IPS-18c (cell line): ENCODE measurements around the gene MARS1.
"Not testable (repeated sequence)": the region's sequence is repeated elsewhere in the genome, so short reads cannot be mapped to it uniquely, and the experiment has no call there.

Experiments used
- H3K4me3 ChIP-seq: 2 replicates; pipeline ENCODE4 v1.7.0; 2013; ENCODE audit warnings: low read depth, mild to moderate bottlenecking, low read length, moderate library complexity; ENCODE audit not compliant: insufficient read depth
- H3K9me3 ChIP-seq: one replicate; pipeline ENCODE4 v1.6.1; 2013; ENCODE audit warnings: mild to moderate bottlenecking, low read length, moderate library complexity; ENCODE audit not compliant: control insufficient read depth, insufficient read depth

The MARS1 gene

GRCh38 chr12:57477710-57478681 is 9.9 kb upstream of the MARS1 start:
- Histone ChIP-seq H3K9me3 (no peaks in the 10 kb centered on the region), H3K4me3 (no peak overlapping the region)

DNA sequence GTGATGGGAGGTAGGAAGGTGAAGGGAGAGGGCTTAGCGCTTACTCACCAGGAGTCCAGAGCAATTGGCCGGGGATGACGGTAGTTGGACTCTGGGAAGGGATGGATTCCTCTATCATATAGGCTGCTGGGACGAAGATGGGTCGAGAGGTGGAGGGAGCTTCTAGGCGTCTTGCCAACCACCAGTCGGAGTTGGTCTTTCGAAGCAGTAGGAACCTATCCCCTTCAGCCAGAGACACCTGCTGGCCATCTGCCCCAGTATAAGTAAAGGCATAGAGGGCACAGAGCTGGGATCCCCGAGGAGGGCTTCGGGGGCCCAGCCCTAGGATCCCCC is 8.9 kb upstream of the MARS1 start:
- H3K4me3 ChIP-seq = no peak overlapping the region
- H3K9me3 ChIP-seq = no peaks in the 10 kb centered on the region

DNA sequence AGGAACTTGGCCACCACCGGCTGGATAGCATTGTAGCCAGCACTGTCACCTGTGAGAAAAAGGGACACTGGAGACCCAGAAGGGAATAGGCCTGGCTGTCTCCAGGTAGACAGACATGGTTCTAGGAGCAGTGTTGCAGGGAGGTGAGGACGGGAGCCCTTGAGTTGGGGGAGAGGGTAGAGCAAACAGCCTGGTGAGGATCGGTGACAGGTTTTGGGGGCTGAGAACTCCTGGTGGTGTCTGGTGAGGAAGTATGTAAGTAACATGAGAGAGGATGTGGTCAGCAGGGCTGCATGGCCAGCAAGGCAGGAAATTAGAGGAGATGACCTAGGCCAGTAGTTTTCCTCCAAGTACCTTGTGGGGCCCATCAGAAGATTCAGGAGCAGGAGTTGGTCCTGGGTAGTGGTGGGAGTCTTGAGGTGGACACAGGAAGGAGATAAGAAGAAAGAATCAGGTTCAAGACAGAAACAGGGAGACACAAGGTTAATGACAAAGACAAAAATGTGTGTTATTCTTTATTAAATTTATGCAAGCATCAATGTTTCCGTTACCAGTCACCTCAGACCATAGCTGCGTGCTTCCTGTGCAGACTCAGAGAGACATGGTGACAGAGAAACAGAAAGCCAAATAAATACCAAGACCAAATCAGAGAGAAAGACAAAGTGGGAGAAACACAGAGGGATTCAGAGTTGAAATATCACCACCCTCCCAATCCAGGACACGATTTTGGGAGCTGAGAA is 8.3 kb upstream of the MARS1 start, which contains the start of gene ARHGAP9:
ARHGAP9 (minus strand) TSS at position 491 of the 740 bp plus-strand sequence; CDS start at position 31, 460 bp downstream.
- H3K4me3 ChIP-seq = no peak within 1 kb of the TSS
- no peaks in the 10 kb centered on the region for H3K9me3 ChIP-seq

- H3K4me3 ChIP-seq = no peak overlapping the region
- no peaks in the 10 kb centered on the region for H3K9me3 ChIP-seq
These were observed 6.2 kb upstream of the MARS1 start for GRCh38 chr12:57481671-57482070.

DNA sequence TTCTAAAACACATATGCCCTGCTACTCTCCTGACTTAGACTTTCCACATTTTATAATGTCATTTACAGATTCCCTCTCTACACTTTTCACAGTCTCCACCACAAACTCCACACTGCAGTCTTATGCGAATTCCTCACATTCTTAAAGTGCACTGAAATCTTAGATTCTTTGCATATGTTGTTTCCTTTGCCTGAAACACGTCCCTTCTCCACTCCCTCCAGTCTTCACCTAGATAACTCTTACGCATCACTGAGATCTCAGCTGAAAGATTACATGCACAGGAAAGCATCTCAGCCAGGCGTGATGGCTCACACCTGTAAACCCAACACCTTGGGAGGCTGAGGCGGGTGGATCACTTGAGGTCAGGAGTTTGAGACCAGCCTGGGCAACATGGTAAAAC is 4.4 kb upstream of the MARS1 start:
- Histone ChIP-seq H3K4me3 (no peak overlapping the region), H3K9me3 (no peaks in the 10 kb centered on the region)

DNA sequence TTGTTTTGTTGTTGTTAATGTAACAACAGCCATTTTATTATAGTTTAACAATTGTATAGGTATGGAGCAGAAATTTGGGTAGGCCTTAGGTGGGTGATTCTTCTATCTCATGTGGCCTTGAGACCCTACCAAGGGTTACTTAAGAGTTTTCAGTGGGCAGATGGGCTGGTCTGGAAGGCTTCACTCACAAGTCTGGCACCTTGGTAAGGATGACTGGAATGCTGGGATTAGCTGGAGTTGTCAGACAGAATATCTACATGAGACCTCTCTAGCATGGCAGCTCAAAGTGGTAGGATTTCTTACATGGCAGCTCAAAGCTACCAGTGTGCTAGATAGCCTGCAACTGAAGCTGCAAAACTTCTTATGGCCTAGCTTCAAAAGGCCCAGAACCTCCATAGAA is 2.2 kb upstream of the MARS1 start:
- no peak overlapping the region for H3K4me3 ChIP-seq
- H3K9me3 ChIP-seq = no peaks in the 10 kb centered on the region

DNA sequence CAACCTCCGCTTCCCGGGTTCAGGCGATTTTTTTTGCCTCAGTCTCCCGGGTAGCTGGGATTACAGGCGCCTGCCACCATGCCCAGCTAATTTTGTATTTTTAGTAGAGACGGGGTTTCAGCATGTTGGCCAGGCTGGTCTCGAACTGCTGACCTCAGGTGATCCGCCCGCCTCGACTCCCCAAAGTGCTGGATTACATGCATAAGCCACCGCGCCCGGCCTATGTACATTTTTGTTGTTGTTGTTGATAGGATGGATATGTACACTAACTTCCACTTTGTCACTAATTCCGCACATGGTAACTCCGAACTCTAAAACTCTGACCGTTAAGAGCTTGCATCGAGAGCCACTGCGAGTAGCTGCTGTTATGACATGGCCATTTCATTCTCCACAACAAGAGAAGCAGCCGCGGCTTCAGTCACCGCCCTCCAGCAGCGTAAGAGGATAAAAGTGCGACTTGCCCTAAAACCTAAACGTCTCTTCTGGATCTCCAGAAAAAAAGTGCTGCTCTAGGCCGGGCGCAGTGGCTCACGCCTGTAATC is 742 bp upstream of the MARS1 start:
- H3K9me3 ChIP-seq = no peaks in the 10 kb centered on the region
- H3K4me3 ChIP-seq = no peak overlapping the region

DNA sequence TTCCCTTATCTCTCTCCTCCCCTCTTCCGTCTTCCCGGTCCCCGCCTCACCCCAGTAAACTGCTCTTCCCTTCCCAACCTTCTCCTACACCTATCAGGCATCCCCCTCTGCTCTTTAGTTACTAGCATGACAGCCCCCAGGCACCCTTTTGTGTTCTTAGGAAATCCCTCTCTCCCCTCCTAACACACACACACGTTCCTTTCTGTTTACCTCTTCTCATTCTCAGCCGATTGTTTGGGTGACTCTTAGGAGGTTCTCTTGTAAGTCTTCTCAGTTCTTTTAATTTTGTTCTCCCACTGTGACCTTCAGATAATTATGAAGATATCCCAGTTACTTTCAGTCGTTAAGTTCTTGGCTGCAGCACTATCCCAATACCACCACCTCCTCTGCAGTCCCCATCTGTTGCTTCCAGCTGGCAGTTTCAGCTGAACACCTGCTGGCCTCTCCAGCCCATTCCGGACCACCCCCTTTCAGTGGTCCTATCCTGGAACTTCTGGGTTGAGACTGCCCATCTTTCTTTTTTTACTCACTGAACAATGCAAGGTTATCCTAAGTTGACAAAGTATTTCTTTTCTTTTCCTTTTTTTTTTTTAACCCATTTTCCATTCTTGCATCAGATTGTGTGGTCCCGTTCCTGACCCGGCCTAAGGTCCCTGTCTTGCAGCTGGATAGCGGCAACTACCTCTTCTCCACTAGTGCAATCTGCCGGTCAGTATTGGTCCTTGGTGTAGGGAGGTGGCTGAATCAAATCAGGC is 711 bp downstream of the MARS1 start:
- Histone ChIP-seq H3K9me3 (peaks cover 2% of the 10 kb centered on the region), H3K4me3 (peak overlapping the region; percentile 87)

DNA sequence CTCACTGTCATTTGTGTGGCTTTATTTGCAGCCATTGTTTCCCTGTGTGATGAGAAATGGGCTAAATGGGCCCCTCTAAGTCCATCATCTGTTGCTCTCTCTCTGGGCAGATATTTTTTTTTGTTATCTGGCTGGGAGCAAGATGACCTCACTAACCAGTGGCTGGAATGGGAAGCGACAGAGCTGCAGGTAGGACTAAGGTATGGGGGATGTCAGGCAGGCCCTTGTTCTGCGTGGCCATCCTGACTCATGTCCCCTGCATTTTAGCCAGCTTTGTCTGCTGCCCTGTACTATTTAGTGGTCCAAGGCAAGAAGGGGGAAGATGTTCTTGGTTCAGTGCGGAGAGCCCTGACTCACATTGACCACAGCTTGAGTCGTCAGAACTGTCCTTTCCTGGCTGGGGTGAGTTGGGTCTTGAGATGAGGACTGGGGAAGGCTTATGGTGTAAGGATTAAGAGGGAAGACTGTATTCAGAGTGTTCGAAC is 1.3 kb downstream of the MARS1 start:
- H3K9me3 ChIP-seq = peaks cover 2% of the 10 kb centered on the region
- H3K4me3 ChIP-seq = peak overlapping the region; percentile 87

DNA sequence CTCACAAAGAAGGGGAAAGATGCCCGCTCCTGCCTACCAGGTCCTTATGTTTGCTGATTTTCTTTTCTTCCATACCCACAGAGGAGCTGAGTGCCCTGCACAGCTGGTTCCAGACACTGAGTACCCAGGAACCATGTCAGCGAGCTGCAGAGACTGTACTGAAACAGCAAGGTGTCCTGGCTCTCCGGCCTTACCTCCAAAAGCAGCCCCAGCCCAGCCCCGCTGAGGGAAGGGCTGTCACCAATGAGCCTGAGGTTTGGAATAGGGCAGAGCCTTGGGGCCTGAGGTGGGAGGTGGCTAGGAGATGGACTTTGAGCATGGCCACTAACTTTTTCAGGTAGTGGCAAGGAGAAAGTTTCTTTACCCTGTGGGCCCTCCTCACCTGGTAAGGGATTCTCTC is 2.3 kb downstream of the MARS1 start:
- Histone ChIP-seq H3K4me3 (no peak overlapping the region), H3K9me3 (peaks cover 2% of the 10 kb centered on the region)

GRCh38 chr12:57491393-57492280 is 3.8 kb downstream of the MARS1 start:
- H3K4me3 ChIP-seq = no peak overlapping the region
- H3K9me3 ChIP-seq = peaks cover 2% of the 10 kb centered on the region

- not testable (repeated sequence) for H3K4me3 ChIP-seq
These were observed 7.3 kb downstream of the MARS1 start for GRCh38 chr12:57495051-57495701.

DNA sequence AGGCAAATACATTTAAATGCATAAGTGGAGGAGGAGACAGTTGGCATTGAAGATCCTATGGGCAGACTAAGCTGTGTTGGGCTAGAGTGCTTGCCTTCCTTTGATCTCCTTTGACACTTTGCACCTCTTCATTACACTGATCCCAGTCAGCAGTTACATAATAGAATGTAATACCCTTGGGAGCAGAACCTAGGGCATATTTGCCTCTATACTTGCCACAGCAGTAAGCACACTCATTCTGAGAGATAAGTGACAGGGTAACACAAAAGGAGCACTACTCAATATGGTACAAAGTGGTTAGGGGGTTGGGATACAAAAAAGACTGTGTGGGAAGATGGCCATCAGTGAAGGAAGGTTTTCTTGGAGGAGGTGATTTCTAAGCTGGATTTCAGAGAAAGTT is 9.0 kb downstream of the MARS1 start:
- peaks cover 6% of the 10 kb centered on the region for H3K9me3 ChIP-seq

More at GRCh38 chr12:57495051-57495701, 7.3 kb downstream of the MARS1 start:
- H3K9me3 ChIP-seq = not testable (repeated sequence)

DNA sequence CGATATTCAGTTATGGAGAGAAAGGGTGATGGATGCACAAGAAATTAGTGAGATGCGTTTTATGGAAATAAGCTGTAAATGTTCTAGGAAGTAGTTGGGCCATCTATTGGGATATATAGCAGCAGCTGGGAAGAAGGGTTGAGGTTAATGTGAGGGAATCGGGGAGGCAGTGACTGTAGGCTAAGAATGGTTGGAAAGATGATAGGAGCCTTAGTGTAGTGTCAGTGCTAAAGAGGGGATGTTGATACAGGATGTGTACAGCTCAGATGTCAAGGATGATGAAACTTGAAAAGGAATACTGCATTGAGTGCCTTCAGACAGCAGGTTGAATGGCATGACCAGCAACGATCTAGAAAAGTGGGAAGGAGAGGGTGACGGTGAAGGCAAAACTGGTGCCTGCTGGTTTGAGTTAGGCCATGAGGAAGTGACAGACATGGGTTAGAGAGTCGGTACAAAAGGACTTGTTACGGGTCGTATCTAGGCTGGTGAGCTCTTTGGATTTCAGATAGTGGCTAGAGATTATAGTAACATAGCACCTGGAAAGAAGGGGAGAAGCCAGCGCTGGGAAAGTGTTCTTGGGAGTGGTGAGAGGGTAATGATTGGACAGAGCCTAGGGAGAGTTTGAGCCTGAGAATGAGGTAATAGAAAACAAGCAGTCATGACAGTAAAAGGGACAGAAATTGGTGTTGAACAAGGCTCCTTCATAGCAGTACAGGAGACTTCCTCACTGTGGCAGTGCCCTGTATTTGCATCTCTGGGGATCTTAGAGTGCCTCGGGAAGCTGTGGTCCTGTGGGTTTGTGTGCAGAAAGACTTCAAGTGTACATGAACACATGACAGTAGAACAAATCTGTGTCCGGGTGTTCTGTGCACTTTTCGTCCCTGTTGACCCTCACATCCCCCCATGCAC is 9.6 kb downstream of the MARS1 start:
- H3K4me3 ChIP-seq = no peak overlapping the region
- peaks cover 6% of the 10 kb centered on the region for H3K9me3 ChIP-seq

More for the DNA sequence above, 9.0 kb downstream of the MARS1 start:
- no peak overlapping the region for H3K4me3 ChIP-seq

DNA sequence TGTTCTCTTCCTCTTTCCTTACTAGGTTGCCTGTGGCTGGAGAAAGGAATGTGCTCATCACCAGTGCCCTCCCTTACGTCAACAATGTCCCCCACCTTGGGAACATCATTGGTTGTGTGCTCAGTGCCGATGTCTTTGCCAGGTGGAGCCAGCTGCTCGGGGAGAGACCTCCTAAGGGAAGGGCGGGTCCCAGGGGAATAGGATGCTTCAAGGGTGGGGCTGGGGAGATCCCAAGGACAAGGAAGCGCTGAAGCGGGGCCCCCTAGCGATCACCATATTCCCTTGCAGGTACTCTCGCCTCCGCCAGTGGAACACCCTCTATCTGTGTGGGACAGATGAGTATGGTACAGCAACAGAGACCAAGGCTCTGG is 10.2 kb downstream of the MARS1 start:
- Histone ChIP-seq H3K9me3 (peaks cover 4% of the 10 kb centered on the region), H3K4me3 (no peak overlapping the region)
